Stimulated activated CD4-positive, alpha-beta T cell treated with anti-CD3 and anti-CD28 coated beads, Interleukin-1b, Interleukin-23, amount 100 ng/mL, for 48 hours (primary cell): ENCODE data around the gene LRSAM1.

Source experiments
- DNase-seq: peaks from one replicate; pipeline ENCODE4 v3.0.0-alpha.2; 2020

The LRSAM1 gene

GRCh38 chr9:127500862-127501261 is 49.6 kb downstream of the LRSAM1 start:
- no peak for DNase-seq

- no peak for DNase-seq
These were observed 50.6 kb downstream of the LRSAM1 start for GRCh38 chr9:127501821-127502343.

GRCh38 chr9:127502706-127503378 is 51.5 kb downstream of the LRSAM1 start:
- DNase-seq, result no peak

GRCh38 chr9:127503379-127503921 is 52.1 kb downstream of the LRSAM1 start:
- DNase-seq, result no peak

GRCh38 chr9:127503947-127504886 is 52.9 kb downstream of the LRSAM1 start:
- peak; percentile 80 for DNase-seq

GRCh38 chr9:127504887-127505251 is 53.6 kb downstream of the LRSAM1 start:
- no peak for DNase-seq

GRCh38 chr9:127505396-127506116 is 54.2 kb downstream of the LRSAM1 start:
- DNase-seq, result peak; percentile 28

DNA sequence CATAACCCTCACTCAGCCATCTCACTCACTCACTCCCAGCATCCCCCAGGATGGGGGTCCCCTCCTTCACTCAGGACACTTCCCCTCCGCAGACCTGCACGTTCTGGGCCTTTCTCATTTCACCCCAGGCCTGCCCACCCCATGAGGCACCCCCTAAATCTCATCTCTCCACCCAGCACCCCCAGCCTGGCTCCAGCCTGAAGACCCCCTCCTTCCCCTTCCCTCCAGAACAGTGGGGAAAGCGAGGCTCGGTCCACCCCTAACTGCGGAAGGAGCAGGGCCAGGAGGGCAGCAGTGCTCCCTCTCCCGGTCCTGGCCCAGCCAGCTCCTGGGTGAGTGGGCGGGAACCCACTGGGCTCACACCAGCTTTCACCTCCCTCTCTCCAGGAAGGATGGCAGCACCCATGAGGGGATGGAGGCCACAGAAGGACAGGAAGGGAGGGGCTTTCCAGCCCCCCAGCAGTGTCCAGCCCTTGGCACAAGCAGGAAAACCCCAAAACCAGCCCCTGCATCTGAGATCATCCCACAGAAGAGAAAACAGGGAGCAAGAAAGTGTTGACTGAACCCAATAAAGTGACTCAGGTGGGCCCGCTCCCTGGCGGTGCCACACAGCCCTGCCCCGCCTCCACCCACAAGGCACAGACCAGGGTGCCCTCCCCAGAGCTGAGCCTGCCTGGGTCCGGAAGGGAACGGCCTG is 55.0 kb downstream of the LRSAM1 start:
- no peak for DNase-seq

- DNase-seq, result no peak
These were observed 55.8 kb downstream of the LRSAM1 start for GRCh38 chr9:127506814-127507750.

- DNase-seq, result no peak
These were observed 56.7 kb downstream of the LRSAM1 start for GRCh38 chr9:127507751-127508648.

GRCh38 chr9:127508901-127509260 is 57.6 kb downstream of the LRSAM1 start:
- DNase-seq, result no peak

DNA sequence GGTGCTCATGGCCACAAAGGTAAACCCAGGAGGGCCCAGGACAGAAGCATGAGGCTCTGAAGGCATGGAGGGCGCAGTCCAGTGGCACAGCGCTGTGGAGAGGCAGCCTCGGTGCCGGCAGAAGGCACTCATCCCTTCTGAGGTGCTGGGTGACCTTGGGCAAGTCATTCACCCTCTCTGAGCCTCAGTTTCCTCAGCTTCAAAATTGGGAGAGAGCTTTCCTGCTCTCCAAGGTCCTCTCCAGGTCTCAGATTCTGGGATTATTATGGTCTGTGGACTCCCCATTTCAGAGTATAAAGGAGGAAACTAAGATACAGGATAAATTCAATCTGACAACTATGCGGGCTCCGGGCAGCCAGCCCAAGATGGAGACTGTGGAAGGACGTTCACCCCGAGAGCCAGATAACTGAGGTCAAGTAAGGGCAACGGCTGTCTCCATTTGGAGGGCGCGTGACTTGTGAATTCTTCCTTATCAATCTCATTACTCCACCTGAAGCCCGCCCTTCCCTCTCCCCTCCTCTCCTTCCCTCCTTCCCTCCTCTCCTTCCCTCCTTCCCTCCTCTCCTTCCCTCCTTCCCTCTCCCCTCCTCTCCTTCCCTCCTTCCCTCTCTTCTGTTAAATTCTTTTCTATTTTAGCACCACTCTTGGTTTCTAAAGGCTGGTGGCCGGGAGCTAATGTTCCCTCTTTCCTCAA is 58.1 kb downstream of the LRSAM1 start:
- DNase-seq, result no peak

DNA sequence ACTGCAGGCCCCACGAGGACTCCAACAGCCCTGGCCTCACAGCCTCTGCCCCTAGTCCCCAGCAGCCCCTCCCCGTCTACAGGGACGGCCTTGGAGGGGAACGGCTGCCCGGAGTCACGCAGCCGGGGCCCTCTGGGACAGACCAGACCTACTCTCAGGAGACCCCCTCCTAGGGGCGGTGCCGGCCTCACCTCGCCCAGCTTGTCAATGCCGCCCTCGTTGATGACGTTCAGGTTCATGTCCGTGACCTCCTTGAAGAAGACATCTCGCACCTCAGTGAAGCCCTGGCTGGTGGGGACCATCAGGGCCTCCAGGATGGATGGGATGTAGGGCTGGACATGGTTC is 58.6 kb downstream of the LRSAM1 start:
- no peak for DNase-seq

DNA sequence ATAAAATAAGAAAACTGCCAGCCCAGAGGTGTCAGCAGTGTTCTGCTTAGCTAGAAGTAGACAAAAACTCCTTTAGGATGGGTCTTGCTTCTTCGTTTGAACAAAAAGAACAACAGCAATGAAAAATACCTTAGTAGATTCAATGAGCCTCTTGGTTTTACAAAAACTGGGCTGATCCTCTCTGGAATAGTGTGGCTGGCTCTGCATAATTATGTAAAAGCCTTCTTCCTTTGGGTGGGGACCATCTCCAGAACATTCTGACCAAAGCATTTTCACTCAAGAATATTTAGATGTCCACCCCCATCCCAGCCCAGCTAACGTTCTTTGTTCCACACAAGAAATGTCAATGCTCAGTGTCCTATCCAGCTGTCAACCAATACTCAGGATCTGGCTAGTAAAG is 63.2 kb downstream of the LRSAM1 start:
- no peak for DNase-seq

GRCh38 chr9:127516835-127517607 is 65.7 kb downstream of the LRSAM1 start:
- no peak for DNase-seq

- no peak for DNase-seq
These were observed 66.3 kb downstream of the LRSAM1 start for GRCh38 chr9:127517620-127518019.

DNA sequence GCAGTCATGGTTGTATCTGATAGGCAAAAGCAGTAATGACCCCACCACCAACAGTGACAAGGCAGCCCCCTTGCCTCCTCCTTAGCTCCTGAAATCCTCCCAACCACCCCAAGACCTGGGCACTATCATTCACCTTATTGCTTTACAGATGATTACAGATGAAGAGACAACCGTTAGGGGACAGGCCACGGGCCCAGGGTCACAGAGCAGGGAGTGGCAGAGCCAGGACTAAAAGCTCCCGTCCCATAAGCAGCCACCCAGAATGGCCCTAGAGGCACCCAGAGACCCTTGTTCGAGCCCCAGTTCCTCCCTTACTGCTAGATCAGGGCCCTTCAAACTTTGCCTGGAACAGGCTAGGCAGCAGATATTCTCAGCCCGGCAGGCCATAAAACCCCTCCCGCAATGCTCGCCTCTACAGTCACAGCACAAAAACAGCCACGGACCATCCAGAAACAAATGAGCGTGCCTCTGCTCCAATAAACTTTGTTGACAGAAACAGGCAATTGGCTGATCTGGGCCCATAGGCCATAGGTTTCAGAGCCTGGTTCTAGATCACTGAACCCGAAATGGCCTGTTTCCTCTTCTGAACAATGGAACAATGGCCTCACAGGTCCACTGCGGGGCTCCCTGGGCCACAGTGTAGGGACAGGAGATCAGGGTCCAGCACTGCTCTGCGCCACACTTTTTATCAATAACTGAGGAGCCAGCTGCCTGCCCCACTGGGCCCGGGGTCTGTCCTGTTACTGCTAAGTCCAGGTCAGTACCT is 67.0 kb downstream of the LRSAM1 start:
- no peak for DNase-seq
